GM12801 (cell line): ENCODE results near the gene SHB.

Experiments
- TF ChIP-seq, protein P1 (sequence below): IDR thresholded peaks from one replicate; pipeline ENCODE4 v1.5.1; 2011; ENCODE audit warnings: control low read depth; ENCODE audit not compliant: insufficient read length; ENCODE audit errors: extremely low read depth

Gene SHB

DNA sequence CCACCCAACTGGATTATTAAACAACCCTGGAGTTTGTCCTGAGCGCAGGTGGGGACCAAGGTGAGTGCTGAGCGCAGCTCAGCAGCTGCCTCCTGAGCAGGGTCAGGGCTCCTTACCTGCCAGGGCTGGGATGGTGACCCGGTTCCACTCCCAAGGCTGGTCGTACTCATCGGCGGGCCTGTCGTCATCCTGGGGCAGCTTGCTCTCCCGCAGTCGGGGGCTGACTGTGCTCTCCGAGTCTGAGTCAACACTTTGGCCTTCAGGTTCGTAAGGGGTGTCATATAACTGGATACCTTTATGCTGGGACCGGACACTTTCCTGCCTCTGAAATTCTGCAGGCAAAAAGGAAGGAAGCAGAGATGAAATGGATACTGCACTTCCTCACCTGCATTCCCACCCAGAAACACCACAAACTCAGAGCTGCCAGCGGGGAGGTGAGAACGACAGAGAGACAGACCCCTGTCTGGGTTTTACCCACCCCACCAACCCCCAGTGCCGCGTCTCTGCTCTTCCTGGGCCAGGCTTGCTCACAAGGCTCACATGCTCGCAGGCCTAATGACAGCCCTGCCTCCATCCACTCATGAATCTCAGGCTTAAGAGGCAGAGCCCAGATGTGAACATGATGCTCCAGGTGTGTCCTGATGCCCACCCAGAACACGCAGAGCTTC lies 94.4 kb downstream of the SHB start:
- TF ChIP-seq, protein P1, sequence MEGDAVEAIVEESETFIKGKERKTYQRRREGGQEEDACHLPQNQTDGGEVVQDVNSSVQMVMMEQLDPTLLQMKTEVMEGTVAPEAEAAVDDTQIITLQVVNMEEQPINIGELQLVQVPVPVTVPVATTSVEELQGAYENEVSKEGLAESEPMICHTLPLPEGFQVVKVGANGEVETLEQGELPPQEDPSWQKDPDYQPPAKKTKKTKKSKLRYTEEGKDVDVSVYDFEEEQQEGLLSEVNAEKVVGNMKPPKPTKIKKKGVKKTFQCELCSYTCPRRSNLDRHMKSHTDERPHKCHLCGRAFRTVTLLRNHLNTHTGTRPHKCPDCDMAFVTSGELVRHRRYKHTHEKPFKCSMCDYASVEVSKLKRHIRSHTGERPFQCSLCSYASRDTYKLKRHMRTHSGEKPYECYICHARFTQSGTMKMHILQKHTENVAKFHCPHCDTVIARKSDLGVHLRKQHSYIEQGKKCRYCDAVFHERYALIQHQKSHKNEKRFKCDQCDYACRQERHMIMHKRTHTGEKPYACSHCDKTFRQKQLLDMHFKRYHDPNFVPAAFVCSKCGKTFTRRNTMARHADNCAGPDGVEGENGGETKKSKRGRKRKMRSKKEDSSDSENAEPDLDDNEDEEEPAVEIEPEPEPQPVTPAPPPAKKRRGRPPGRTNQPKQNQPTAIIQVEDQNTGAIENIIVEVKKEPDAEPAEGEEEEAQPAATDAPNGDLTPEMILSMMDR: no peak

DNA sequence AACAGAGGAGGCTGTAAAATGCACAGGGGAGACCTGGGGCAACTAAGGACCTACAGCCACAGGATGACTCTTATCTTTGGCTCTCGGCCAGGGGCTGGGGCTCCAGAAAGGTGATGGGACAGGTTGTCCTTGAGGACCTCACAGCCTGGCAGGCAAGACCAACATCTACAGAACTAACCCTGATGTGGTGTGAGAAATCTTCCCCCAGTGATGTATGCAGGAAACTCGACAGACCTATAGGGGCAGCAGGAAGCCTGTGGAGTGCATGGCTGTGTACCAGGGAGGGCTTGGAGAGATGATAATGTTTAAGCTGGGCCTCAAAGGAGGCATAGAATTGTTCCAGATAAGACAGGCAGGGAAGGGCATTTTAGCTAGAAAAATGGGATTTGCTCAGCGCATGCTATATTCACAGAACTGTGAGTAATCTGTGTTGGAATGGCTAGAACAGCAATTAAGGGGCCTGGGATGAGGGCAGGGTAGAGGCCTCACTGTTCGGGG lies 96.6 kb downstream of the SHB start:
- TF ChIP-seq, protein P1: no peak

DNA sequence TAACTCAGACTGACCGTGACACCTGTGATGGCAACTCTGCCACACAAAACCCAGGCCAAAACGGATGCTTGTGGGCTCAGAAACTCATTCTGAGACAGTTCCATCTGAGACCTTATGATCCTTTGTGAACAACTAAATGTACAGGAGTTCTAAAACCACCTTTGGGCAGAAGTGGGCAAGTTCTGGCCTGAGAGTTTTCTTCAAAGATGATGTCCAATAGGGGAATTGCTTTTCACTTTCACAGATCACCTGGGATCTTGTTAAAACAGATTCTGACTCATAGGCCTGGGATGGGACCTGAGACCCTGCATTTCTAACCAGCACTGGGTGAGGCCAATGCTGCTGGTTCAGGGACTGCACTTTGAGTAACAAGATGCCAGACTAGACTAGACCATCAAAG lies 97.3 kb downstream of the SHB start:
- TF ChIP-seq, protein P1: no peak

DNA sequence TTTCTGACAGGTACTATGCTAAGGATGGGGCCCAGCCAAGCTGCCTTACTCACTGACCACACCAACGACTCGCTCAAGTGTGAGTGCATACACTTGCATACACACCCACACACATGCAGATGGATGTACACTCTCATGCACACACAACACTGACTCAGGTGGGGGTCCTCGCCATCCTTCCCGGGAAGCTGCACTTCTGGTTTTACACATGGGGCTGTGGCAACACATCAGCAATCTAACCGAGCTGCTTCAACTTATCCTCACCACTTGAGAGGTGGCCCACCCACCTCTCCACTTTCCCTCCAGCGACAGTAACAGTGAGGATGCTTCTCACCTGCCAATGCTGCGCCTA lies 97.9 kb downstream of the SHB start:
- TF ChIP-seq, protein P1: no peak

DNA sequence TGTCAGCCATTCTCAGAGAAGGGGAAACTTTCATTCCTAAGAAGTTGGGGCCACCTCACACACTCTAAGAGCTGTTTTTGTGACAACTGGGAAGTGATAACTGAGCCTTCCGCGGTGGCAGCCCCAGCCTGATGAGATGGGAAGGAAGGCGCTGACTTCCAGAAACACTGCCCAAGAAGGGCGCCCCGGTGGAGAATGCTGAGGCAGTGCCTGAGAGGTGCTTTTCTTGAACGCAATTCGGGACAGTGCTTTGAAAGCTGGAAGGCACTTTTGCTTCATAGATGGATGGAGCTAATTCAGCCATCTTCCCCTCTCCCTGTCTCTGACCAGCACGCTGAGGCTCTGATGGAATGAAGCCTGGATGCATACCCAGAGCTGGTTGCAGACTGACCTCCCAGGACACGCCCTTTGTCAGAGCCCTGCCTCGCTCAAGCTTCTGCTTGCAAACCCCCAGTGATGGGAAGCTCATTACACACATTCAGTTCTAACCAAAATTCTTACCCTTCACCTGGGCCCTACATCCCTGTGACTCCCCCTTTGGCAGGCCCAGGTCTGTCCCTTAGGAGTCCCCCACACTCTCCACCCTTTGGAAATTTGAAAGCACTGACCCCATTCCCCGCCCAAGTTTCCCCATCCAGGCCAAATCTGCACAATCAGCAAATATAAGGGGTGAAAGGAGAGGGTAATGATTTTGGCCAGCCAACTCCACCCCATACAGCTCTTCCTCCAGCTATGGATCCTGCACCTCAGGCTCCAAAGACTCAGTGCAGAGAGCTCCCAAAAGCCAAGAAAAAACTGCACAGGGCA lies 98.5 kb downstream of the SHB start:
- TF ChIP-seq, protein P1: no peak

DNA sequence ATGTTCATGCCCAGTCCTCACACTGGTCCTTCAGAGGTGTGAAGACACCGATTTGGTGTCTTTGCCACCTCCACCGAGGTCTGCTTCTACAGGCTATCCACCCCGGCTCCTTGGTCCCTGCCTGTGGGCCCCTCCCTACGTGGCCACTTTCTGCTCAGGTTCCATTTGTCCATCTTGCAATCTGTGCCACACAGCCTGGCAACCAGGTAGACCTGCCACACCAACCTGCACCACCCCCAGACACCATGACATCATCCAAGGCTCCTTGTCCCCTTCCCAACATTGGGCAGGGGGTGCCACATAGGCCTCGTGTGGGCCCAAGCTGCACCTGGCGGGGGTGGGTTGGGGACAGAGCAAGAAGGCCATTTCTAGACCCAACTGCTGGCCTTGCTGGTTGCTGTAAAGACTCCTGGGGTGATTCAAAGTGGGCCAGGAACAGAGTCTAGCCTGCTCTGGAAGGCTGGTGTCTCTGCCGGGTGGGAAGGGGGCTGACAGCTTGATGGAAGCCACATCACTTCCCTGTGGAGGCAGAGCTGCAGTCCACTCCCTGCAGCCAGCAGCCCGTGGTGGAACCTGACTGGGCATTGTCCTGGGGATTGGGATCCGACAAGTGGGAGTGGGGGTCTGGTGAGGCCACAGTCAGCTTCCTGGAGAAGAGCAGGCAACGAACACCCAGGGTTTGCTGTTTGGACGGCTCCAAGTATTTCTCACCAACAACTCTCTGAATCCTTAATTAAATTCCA lies 99.3 kb downstream of the SHB start:
- TF ChIP-seq, protein P1: no peak

DNA sequence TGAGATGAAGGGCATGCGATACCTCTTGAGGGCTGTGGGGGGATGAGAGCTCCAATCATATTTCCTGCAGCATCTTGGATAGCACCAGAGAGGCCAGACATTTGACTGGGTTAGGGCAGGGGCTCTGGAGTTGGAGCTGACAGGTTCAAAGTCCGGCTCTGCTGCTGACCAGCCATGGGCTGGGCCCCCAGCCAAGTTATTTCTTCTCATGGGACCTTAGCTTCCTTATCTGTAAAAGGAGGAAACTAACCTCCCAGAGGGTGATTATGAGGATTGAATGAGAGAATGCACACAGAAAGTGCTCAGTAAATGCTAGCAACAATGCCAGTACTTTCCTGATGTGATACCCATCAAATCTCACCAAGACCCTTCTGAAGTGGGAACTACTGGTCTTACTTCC lies 99.9 kb downstream of the SHB start:
- TF ChIP-seq, protein P1: no peak
